Activated CD4-positive, alpha-beta T cell treated with anti-CD3 and anti-CD28 coated beads for 1 hour (primary cell): ENCODE data around the gene TMEM59L.

Experiments
- DNase-seq: peaks from one replicate; pipeline ENCODE4 v3.0.0-alpha.2; 2020

Gene TMEM59L

GRCh38 chr19:18609717-18610051 is 3.0 kb upstream of the TMEM59L start:
- no peak for DNase-seq

- no peak for DNase-seq
Measured at GRCh38 chr19:18610245-18610555, 2.5 kb upstream of the TMEM59L start.

- no peak for DNase-seq
Measured at GRCh38 chr19:18610556-18611326, 1.9 kb upstream of the TMEM59L start.

- no peak for DNase-seq
Measured at GRCh38 chr19:18611327-18612050, 1.2 kb upstream of the TMEM59L start.

- no peak for DNase-seq
Measured at GRCh38 chr19:18612051-18612771, 459 bp upstream of the TMEM59L start.

GRCh38 chr19:18613589-18614234 is 1.0 kb downstream of the TMEM59L start:
- DNase-seq, result no peak

- DNase-seq, result no peak
Measured at GRCh38 chr19:18616023-18616422, 3.4 kb downstream of the TMEM59L start.

GRCh38 chr19:18617562-18617961 is 4.9 kb downstream of the TMEM59L start:
- no peak for DNase-seq

- DNase-seq, result no peak
Measured at GRCh38 chr19:18618236-18618635, 5.6 kb downstream of the TMEM59L start.

- no peak for DNase-seq
Measured at GRCh38 chr19:18620311-18620710, 7.6 kb downstream of the TMEM59L start.

GRCh38 chr19:18620902-18621301 is 8.2 kb downstream of the TMEM59L start:
- no peak for DNase-seq

- DNase-seq, result no peak
Measured at GRCh38 chr19:18626906-18627305, 14.2 kb downstream of the TMEM59L start.

GRCh38 chr19:18629166-18630088 is 16.8 kb downstream of the TMEM59L start:
- DNase-seq, result no peak

- DNase-seq, result no peak
Measured at GRCh38 chr19:18633321-18633720, 20.7 kb downstream of the TMEM59L start.

- no peak for DNase-seq
Measured at GRCh38 chr19:18634612-18635297, 22.1 kb downstream of the TMEM59L start.

GRCh38 chr19:18635831-18636182 is 23.1 kb downstream of the TMEM59L start:
- DNase-seq, result no peak

- peak; percentile 99 for DNase-seq
Measured at GRCh38 chr19:18636183-18636968, 23.7 kb downstream of the TMEM59L start.

GRCh38 chr19:18636969-18637629 is 24.4 kb downstream of the TMEM59L start, which contains the start of gene KLHL26:
KLHL26 (plus strand) TSS chr19:18637028; CDS start chr19:18637055, 27 bp downstream.
- DNase-seq, result no peak

GRCh38 chr19:18637673-18638630 is 25.3 kb downstream of the TMEM59L start:
- no peak for DNase-seq
